Adrenal gland (tissue), 5 donors: ENCODE results near the gene NPFFR1.

Source experiments
- POLR2A ChIP-seq, 2 donors: fragments of 450-650 bp; IDR thresholded peaks; one replicate each; pipeline ENCODE4 v1.6.1; 2017; ENCODE audit warnings: antibody characterized with exemption in 2 of 2, mild to moderate bottlenecking in 2 of 2, moderate library complexity in 1 of 2
- TF ChIP-seq, protein P1 (sequence below), 6 experiments: fragments of 450-650 bp in 4 of 6; fragments of 200-600 bp in 2 of 6; sonication (generic) in 1 of 6; IDR thresholded peaks; 1 replicate in 5 of 6; 2 replicates in 1 of 6; pipeline versions ENCODE4 v1.5.1 to v1.8.0; 2016 to 2021; ENCODE audit warnings: antibody characterized with exemption in 6 of 6, mild to moderate bottlenecking in 2 of 6, moderate library complexity in 1 of 6
- donor health status: DM: no; HTN: no; CAD: no.

- TF ChIP-seq, protein P1, sequence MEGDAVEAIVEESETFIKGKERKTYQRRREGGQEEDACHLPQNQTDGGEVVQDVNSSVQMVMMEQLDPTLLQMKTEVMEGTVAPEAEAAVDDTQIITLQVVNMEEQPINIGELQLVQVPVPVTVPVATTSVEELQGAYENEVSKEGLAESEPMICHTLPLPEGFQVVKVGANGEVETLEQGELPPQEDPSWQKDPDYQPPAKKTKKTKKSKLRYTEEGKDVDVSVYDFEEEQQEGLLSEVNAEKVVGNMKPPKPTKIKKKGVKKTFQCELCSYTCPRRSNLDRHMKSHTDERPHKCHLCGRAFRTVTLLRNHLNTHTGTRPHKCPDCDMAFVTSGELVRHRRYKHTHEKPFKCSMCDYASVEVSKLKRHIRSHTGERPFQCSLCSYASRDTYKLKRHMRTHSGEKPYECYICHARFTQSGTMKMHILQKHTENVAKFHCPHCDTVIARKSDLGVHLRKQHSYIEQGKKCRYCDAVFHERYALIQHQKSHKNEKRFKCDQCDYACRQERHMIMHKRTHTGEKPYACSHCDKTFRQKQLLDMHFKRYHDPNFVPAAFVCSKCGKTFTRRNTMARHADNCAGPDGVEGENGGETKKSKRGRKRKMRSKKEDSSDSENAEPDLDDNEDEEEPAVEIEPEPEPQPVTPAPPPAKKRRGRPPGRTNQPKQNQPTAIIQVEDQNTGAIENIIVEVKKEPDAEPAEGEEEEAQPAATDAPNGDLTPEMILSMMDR (IDR thresholded peaks at IDR 0.05) = no peak
- no peak for TF ChIP-seq POLR2A (IDR thresholded peaks at IDR 0.05)
Observed at GRCh38 chr10:70323697-70324338, 40.0 kb upstream of the NPFFR1 start.
